GM12878 (cell line): ENCODE results near the gene PRKAG2. TPM values are rescaled to one million over a fixed set of nuclear protein-coding genes. Genes with fewer than 3 reads are reported as not detected.
"Not testable (repeated sequence)": the region's sequence is repeated elsewhere in the genome, so short reads cannot be mapped to it uniquely, and the experiment has no call there.

Source experiments
- ATAC-seq: fragments of 200-7000 bp; cut with Tn5 transposase; 3 replicates; pipeline ENCODE4 v1.9.1; 2020; ENCODE audit warnings: mild to moderate bottlenecking, moderate library complexity
- BruUV-seq: library from RNA; stranded (reverse); fragments of 400-500 nt; replicated peaks from 2 replicates; lab custom pipeline; 2021; lab: Mats Ljungman, UMichigan
- CTCF ChIA-PET: fragments of 300-600 bp; sonication (Branson Sonifier 250); formaldehyde crosslinking; extraction: SDS; loops from one replicate; lab custom pipeline; 2021; ENCODE audit warnings: inconsistent platforms; lab: Yijun Ruan, JAX
- POLR2A ChIA-PET: fragments of 350-600 bp; formaldehyde crosslinking; extraction: SDS; loops from one replicate; lab custom pipeline; 2021; ENCODE audit warnings: inconsistent platforms; lab: Charles Lee
- RAD21 ChIA-PET: fragments of 300-600 bp; sonication (Branson Sonifier 250); formaldehyde crosslinking; loops from one replicate; lab custom pipeline; 2023; ENCODE audit warnings: antibody characterized with exemption; ENCODE audit not compliant: unreplicated experiment; lab: Charles Lee
- SMC1A ChIA-PET: fragments of 300-600 bp; sonication (Branson Sonifier 250); formaldehyde crosslinking; loops from one replicate; lab custom pipeline; 2023; ENCODE audit not compliant: unreplicated experiment, uncharacterized antibody; lab: Charles Lee
- DNase-seq: peaks from one replicate; pipeline ENCODE4 v3.0.0-alpha.2; 2011; ENCODE audit warnings: low read depth, low spot score
- FAIRE-seq: peaks from 3 replicates; lab custom pipeline; 2011; peaks lifted over from hg19 to GRCh38; lab: Jason Lieb, UNC
- H2AFZ ChIP-seq: 2 replicates; pipeline ENCODE4 v1.6.0; 2011; ENCODE audit warnings: low read depth, low read length, control low read depth; ENCODE audit not compliant: control insufficient read depth
- H3K27ac ChIP-seq: 2 replicates; pipeline ENCODE4 v1.5.1; 2011; ENCODE audit warnings: control low read depth; ENCODE audit not compliant: control insufficient read depth, insufficient read depth
- H3K27me3 ChIP-seq, 2 experiments: replicated peaks in 1 of 2; 2 replicates each; pipeline versions ENCODE4 v1.6.0 to v1.6.1; 2011; ENCODE audit warnings: low read length in 1 of 2; ENCODE audit not compliant: control insufficient read depth in 2 of 2, insufficient read depth in 2 of 2
- H3K36me3 ChIP-seq, 2 experiments: 2 replicates each; pipeline ENCODE4 v1.5.1; 2011; ENCODE audit warnings: low read length in 1 of 2; ENCODE audit not compliant: control insufficient read depth in 2 of 2, insufficient read depth in 2 of 2
- H3K4me1 ChIP-seq: 2 replicates; pipeline ENCODE4 v1.6.1; 2011; ENCODE audit warnings: mild to moderate bottlenecking, low read length, moderate library complexity, mixed read lengths; ENCODE audit not compliant: control insufficient read depth, insufficient read depth
- H3K4me2 ChIP-seq: 2 replicates; pipeline ENCODE4 v1.6.0; 2011; ENCODE audit warnings: control low read depth; ENCODE audit not compliant: control insufficient read depth, insufficient read depth
- H3K4me3 ChIP-seq: fragments of 200-600 bp; sonication (generic); 2 replicates; pipeline ENCODE4 v1.5.1; 2016
- H3K79me2 ChIP-seq: 2 replicates; pipeline ENCODE4 v1.6.0; 2011; ENCODE audit warnings: low read length; ENCODE audit not compliant: control insufficient read depth, insufficient read depth
- H3K9ac ChIP-seq: 2 replicates; pipeline ENCODE4 v1.8.0; 2011; ENCODE audit warnings: low read length, control low read depth, mixed read lengths; ENCODE audit not compliant: control insufficient read depth, insufficient read depth
- H3K9me3 ChIP-seq: replicated peaks from 3 replicates; pipeline ENCODE4 v1.5.1; 2011; ENCODE audit warnings: mild to moderate bottlenecking, low read length; ENCODE audit not compliant: control insufficient read depth, insufficient read depth
- H4K20me1 ChIP-seq: 2 replicates; pipeline ENCODE4 v1.6.0; 2011; ENCODE audit not compliant: control insufficient read depth, insufficient read depth
- CREB1 ChIP-seq: IDR thresholded peaks from 2 replicates; pipeline ENCODE4 v1.6.1; 2012; ENCODE audit warnings: low read depth, mild to moderate bottlenecking, inconsistent platforms
- EGR1 ChIP-seq, 2 experiments: IDR thresholded peaks; 1 replicate in 1 of 2; 2 replicates in 1 of 2; pipeline ENCODE4 v1.6.1; 2011 to 2012; ENCODE audit warnings: low read depth in 2 of 2, low read length in 2 of 2, borderline replicate concordance in 1 of 2, mild to moderate bottlenecking in 1 of 2, moderate library complexity in 1 of 2
- ZNF274 ChIP-seq: IDR thresholded peaks from one replicate; pipeline ENCODE4 v1.8.0; 2011; ENCODE audit not compliant: insufficient read length, insufficient read depth
- WGBS: methylation state at CpG from one replicate; pipeline ENCODE4 v1.1.6; 2016; ENCODE audit warnings: low lambda C conversion rate; ENCODE audit not compliant: insufficient replicate concordance, insufficient coverage; ENCODE audit errors: missing lambda C conversion rate; 5-methylcytosine and 5-hydroxymethylcytosine counted together
- in situ Hi-C: fragments of 300-500 bp; cut with MboI; formaldehyde crosslinking; loops from 9 replicates; pipeline ENCODE4 v1.14.3; 2018; ENCODE audit warnings: mixed read lengths
- intact Hi-C: fragments of 100-400 bp; cut with micrococcal nuclease; formaldehyde crosslinking; loops from one replicate; pipeline ENCODE4 v1.14.2; 2022; ENCODE audit not compliant: unreplicated experiment
- polyA plus RNA-seq, 11 experiments: library from polyadenylated mRNA; depleted of rRNA in 4 of 11; unstranded in 6 of 11; stranded (reverse) in 5 of 11; fragments of >200 nt; fragmentation: Nextera tagmentation in 4 of 11; fragmentation: Illumina TruSeq in 1 of 11; extraction: Ambion mirVana in 4 of 11; extraction: Trizol in 1 of 11; gene quantifications; 1 replicate in 1 of 11; 2 replicates in 10 of 11; pipeline versions ENCODE4 v1.2.1 to v1.2.3, GENCODE V29; 2011 to 2016; ENCODE audit warnings: inconsistent platforms in 2 of 11, missing spikeins in 2 of 11, low read depth in 1 of 11
- total RNA-seq, 4 experiments: library from RNA; depleted of rRNA in 3 of 4; stranded (reverse); fragments of >200 nt in 3 of 4; fragmentation: Illumina TruSeq in 1 of 4; extraction: Trizol in 1 of 4; gene quantifications; 2 replicates each; pipeline versions ENCODE4 v1.2.1 to v1.2.3, GENCODE V29; 2013 to 2021

Gene PRKAG2
- total and polyA plus RNA-seq, 10 of the 15 experiments (the other 5 are each of a cell fraction or from before 2014, with no cell fraction given): 3.4 to 8.9 (median 6.8) TPM

- Histone ChIP-seq H4K20me1 (no peaks in the 10 kb centered on the region), H3K4me2 (no peak overlapping the region), H3K4me3 (no peak overlapping the region), H3K4me1 (no peaks in the 10 kb centered on the region; the same call in 1 of the 2 replicates), H3K79me2 (no peaks in the 10 kb centered on the region), H2AFZ (no peak overlapping the region), H3K27me3 (no peaks in the 10 kb centered on the region; a peak in 1 of 4 replicates), H3K36me3 (no peaks in the 10 kb centered on the region), H3K27ac (no peak overlapping the region), H3K9ac (no peak overlapping the region), H3K9me3 (no peaks in the 10 kb centered on the region)
- 78% methylated on average over 10 of the region's 10 CpGs for WGBS
- SMC1A ChIA-PET: no interaction called here
- ATAC-seq (no peak), FAIRE-seq (no peak), DNase-seq (no peak)
- RAD21 ChIA-PET: no interaction called here
- no peak for TF ChIP-seq CREB1
- TF ChIP-seq EGR1 (IDR thresholded peaks at IDR 0.05; ENCODE audit: borderline replicate concordance in 1 of 2, low read depth in 2 of 2, low read length in 2 of 2): no peak
- no peak for TF ChIP-seq ZNF274
- intact Hi-C loops: no loop called here
- in situ Hi-C loops: no loop called here
- POLR2A ChIA-PET: no interaction called here
- CTCF ChIA-PET: no interaction called here
- no TSS peak for BruUV-seq
Measured at GRCh38 chr7:151798851-151799448, 78.0 kb downstream of the PRKAG2 start.

GRCh38 chr7:151797667-151798307 lies 79.1 kb downstream of the PRKAG2 start:
- H3K9me3 ChIP-seq, SMC1A ChIA-PET, H3K79me2 ChIP-seq, H3K9ac ChIP-seq, FAIRE-seq, ATAC-seq, H3K4me3 ChIP-seq, H3K4me1 ChIP-seq, H4K20me1 ChIP-seq, H3K36me3 ChIP-seq, H3K27me3 ChIP-seq, intact Hi-C loops, CTCF ChIA-PET, POLR2A ChIA-PET, H2AFZ ChIP-seq, H3K4me2 ChIP-seq, BruUV-seq, RAD21 ChIA-PET, H3K27ac ChIP-seq, DNase-seq, in situ Hi-C loops: not testable (repeated sequence)
- 98% methylated on average over 11 of the region's 11 CpGs for WGBS
